Activated CD8-positive, alpha-beta memory T cell treated with anti-CD3 and anti-CD28 coated beads, Interleukin-2, amount 50 U/mL, for 1 hour (primary cell): ENCODE measurements around the gene POLA1.
"Not testable (repeated sequence)": the region's sequence is repeated elsewhere in the genome, so short reads cannot be mapped to it uniquely, and the experiment has no call there.

Source experiments
- DNase-seq: peaks from one replicate; pipeline ENCODE4 v3.0.0-alpha.2; 2020; ENCODE audit errors: extremely low read depth

Gene POLA1, protein sequence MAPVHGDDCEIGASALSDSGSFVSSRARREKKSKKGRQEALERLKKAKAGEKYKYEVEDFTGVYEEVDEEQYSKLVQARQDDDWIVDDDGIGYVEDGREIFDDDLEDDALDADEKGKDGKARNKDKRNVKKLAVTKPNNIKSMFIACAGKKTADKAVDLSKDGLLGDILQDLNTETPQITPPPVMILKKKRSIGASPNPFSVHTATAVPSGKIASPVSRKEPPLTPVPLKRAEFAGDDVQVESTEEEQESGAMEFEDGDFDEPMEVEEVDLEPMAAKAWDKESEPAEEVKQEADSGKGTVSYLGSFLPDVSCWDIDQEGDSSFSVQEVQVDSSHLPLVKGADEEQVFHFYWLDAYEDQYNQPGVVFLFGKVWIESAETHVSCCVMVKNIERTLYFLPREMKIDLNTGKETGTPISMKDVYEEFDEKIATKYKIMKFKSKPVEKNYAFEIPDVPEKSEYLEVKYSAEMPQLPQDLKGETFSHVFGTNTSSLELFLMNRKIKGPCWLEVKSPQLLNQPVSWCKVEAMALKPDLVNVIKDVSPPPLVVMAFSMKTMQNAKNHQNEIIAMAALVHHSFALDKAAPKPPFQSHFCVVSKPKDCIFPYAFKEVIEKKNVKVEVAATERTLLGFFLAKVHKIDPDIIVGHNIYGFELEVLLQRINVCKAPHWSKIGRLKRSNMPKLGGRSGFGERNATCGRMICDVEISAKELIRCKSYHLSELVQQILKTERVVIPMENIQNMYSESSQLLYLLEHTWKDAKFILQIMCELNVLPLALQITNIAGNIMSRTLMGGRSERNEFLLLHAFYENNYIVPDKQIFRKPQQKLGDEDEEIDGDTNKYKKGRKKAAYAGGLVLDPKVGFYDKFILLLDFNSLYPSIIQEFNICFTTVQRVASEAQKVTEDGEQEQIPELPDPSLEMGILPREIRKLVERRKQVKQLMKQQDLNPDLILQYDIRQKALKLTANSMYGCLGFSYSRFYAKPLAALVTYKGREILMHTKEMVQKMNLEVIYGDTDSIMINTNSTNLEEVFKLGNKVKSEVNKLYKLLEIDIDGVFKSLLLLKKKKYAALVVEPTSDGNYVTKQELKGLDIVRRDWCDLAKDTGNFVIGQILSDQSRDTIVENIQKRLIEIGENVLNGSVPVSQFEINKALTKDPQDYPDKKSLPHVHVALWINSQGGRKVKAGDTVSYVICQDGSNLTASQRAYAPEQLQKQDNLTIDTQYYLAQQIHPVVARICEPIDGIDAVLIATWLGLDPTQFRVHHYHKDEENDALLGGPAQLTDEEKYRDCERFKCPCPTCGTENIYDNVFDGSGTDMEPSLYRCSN (N-terminal part only)

GRCh38 chrX:24693453-24694202 lies at the start of gene POLA1:
Gene POLA1, plus strand, starts transcription at chrX:24693918. Its CDS starts 44 bp downstream, at chrX:24693962.
- no peak for DNase-seq

DNA sequence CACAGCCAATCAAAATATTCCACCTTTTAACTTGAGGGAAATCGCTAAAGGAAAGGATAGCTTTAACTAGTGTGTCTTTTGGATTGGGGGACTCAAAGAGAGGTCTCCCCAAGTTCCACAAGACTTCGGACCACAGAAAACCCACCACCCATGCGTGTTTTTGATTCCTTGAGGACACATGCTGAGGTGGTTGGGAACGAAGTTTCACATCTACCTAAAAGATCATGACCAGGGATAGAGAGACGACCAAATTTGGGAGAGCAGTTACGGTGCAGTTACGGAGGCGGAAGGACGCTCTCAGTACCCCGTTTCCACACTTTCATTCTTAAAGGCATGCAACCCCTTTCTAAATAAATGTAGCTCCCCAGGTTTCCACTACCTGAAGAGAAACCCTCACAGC lies 47.7 kb upstream of the POLA1 start:
- no peak for DNase-seq

DNA sequence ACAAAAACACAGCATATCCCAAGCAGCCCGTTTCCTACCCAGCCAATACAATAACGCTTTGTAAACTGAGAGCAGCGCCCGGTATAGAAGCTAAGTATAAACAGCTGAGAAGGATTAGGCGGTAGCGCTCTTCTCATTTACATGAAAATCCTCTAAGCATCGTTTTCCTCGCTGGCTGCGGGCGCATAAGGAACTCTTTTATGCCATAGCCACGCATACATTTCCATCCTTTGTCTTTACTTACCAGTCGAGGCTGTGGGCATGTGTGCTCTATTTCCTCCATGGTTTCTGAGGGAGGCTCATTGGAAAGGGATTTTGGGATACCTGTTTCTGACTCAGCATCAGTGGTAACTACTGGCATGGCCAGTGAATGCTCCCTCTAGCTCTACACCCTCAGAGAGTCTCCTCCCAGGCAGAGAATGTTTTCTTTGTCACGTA lies 47.0 kb upstream of the POLA1 start:
- DNase-seq: no peak

DNA sequence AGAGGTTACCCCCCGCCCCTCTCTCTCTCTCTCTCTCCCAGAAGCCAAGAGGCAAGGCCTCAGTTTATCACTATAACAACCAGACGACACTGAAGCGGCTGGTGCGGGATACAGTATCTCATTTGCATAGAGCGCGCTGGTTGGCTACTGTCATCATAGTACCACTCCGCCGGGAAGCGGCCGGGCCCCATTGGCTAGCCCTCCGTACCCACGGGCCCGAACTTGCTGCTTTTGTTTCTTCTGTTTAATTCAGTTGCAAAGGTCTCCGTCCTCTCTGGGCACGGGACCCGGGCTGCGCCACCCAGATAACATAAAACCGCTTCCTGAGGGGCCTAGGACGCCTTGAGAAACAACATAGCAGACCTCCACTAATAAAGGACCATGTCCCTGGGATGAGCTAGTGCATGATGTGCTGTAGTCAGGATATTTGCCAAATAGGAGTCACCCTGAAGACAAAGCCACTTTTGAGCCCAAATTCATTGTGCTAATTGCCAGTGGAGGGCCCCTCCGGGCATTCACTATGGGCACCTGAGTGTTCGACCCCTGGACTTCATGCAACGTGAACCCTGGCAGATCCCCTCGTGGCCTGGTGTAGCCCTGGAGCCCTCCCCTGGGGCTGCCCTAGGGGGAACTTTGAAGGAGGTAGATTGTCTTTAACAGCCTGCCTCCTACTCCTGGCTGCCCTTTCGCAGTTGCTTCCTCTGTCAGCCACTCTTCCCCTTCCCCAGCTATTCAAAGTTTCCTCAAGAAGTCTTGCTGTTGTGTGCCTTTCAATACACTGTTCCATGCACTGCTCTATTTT lies 46.3 kb upstream of the POLA1 start, which contains the start of gene PCYT1B:
Gene PCYT1B (minus strand): TSS at position 91 of the 802 bp plus-strand sequence. CDS start 242 bp downstream, outside the sequence.
- DNase-seq: peak; percentile 11

DNA sequence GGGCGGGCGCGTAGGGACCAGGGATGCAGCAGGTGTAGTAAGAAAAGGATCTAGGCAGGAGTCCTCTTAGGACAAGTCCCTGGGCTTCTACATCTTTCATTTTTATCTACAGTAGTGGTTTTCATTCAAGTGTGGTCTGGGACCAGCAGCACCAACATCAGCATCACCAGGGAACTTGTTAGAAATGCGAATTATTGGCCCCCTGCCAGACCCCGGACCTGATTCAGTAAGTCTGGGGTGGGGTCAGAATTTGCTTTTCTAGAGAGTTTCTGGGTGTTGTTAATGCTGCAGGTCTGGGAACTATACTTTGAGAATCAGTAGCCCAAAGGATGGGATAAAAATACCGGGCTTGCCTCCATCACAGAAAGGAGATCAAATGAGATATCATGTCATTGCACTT lies 45.2 kb upstream of the POLA1 start:
- DNase-seq: no peak

- DNase-seq: no peak
These were observed 41.9 kb upstream of the POLA1 start for GRCh38 chrX:24651783-24652182.

DNA sequence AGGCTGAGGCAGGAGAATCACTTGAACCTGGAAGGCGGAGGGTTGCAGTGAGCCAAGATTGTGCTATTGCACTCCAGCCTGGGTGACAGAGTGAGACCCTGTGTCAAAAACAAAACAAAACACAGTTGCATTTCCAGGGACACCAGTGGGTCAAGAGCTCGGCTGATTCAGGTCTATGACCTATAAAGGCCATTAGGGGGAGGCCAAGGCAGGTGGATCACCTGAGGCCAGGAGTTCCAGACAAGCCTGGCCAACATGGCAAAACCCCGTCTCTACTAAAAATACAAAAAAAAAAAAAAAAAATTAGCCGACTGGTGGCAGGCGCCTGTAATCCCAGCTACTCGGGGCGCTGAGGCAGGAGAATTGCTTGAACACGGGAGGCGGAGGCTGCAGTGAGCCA lies 38.0 kb upstream of the POLA1 start:
- not testable (repeated sequence) for DNase-seq

- DNase-seq: no peak
These were observed 35.9 kb upstream of the POLA1 start for GRCh38 chrX:24657671-24658386.

GRCh38 chrX:24658421-24658820 lies 35.3 kb upstream of the POLA1 start:
- DNase-seq: no peak

GRCh38 chrX:24659106-24659505 lies 34.6 kb upstream of the POLA1 start:
- no peak for DNase-seq

DNA sequence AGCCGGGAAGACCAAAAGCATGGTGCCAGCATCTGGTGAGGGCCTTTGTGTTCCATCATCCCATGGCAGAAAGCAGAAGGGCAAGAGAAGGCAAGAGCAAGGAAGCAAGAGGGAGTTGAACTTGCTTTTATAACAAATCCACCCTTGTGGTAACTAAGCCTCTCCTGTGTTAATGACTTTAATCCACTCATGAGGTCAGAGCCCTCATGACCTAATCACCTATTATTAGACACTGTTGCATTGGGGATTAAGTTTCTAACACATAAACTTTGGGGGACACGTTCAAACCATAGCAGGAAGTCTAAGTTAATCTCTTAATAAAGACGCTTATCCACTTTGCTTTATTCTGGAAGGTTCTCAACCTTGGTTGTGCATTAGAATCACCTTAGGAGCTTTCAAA lies 34.1 kb upstream of the POLA1 start:
- DNase-seq: no peak

DNA sequence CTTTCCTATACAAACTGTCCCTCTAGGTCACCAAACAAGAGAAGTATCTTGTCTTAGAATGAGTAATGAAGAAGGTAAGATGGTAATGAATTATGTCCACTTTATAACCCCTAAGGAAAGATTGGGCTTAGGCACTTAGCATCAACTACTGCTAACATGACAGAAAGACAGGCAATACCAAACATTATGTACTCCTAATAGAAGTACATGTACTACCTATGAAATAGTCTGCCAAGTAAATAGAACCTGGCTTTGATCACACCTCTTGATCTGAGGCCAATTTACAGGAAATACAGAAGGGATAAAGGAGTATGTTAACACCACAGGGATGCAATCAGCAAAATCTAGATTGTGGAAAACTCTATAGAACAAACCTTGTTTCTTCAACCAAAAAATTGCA lies 32.4 kb upstream of the POLA1 start:
- no peak for DNase-seq

- no peak for DNase-seq
These were observed 31.4 kb upstream of the POLA1 start for GRCh38 chrX:24662352-24662751.

DNA sequence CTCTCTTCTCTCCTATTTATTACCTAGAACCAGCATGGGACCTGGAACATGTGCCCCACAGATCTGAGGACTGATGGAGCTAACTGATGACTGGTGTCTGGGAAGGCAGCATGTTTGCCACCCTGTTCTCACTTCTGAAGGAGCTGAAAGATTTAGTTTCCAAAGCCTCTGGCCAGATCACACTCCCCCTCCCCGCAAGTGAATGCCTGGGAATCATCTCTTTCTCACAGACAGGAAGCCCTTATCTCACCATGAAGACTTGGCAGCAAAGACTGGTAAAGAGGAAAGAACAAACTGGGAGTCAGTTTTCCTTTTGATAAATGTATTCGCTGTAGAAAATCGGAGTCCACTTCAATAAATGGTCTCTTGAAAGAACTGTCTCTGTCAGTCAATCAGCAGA lies 25.6 kb upstream of the POLA1 start:
- no peak for DNase-seq

DNA sequence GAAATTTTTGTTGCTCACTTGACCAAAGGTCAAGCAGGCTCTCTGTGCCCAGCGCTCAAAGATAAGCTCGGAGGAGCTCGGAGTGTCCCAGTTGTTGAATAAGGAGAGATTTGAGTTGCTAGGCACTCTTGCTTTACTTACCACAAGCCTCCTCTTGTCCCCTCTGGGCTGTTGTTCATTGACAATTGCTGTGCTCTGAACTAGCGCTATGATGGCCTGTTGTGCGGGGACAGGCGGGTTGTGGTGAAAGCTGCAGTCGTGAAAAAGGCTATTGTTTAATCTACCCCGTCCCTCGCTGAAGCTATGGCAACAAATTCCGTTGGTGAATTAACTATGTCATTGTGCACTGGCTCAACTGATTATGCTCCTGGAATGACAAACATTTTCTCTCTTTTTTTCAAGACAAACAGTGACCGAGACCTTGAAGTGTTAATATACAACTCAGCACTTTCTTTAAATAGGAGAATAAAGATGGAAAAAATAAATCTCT lies 21.0 kb upstream of the POLA1 start:
- DNase-seq: no peak

DNA sequence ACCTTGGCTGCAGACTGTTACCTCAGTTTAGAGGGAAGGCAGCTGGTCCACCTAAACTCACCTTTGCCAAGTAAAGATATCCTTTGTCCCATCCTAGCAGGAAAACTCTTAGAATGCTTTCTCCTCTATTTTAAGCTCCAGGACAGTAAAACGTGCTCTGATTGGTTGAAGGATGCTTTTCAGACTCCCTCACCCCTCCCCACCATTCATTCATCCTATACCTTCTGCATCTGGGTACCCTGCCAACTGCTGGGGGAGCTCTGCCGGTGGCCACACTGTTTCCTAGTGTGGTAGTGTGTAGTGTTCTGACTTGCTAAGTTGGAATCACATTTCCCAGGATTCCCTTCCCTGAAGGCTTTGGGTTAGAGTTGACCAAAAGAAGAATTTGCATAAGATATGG lies 20.3 kb upstream of the POLA1 start:
- no peak for DNase-seq

DNA sequence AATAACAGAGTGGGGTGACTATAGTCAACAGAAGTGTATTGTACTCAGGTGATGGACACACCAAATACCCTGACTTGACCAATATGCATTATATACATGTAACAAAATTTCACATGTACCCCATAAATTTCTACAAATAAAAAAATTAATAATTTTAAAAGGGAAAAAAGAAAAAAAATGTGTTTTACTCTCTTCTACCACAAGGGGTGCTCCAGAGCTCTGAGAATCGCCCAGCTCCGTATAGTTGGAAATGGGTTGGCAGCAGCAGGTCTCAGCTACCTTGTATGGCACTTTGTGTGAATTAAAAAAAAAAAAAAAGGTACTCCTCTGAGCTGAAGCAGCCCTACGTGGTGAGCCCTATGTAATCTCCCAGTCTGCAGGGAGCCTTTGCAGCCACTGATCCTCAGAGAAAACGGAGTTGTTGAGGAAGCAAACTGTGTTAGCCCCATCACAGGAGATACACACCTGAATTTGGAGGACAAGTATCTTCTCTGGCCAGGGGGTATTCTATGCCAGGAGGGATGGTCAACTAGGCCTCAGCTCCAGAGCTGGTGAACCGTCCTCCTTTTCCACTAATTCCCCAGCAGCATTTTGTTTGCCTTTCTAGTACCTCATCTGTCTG lies 17.2 kb upstream of the POLA1 start:
- DNase-seq: no peak

- no peak for DNase-seq
These were observed 10.8 kb upstream of the POLA1 start for GRCh38 chrX:24682739-24683432.
